ENCODE data around the gene ZBED2.

ZBED2 gene

GRCh38 chr3:111610189-111610588, 15.0 kb upstream of the ZBED2 start:
- Histone ChIP-seq H3K27ac (ENCODE audit: extremely low read depth, low read depth, low read length) (no peak overlapping the region), H3K36me3 (ENCODE audit: control insufficient read depth in 2 of 2, insufficient read depth in 1 of 2, low read length in 2 of 2) (no peaks in the 10 kb centered on the region), H3K9me3 (ENCODE audit: control insufficient read depth, insufficient read depth, low read depth, low read length) (no peaks in the 10 kb centered on the region), H3K4me1 (ENCODE audit: control insufficient read depth, insufficient read depth, low read length) (no peaks in the 10 kb centered on the region), H3K4me3 (ENCODE audit: low read depth, low read length) (no peak overlapping the region)
- no peak for TF ChIP-seq ZNF600 (tag by site-specific recombination; IDR thresholded peaks at IDR 0.05)
- no peak for TF ChIP-seq ZNF16 (tag by site-specific recombination; IDR thresholded peaks at IDR 0.05; ENCODE audit: low read depth)
- no peak for TF ChIP-seq ZNF473 (tag by site-specific recombination; IDR thresholded peaks at IDR 0.05)
- TF ChIP-seq ZNF37A (tag by site-specific recombination; IDR thresholded peaks at IDR 0.05) = no peak
- no peak for TF ChIP-seq ZNF324 (tag by site-specific recombination; IDR thresholded peaks at IDR 0.05)
- TF ChIP-seq ZNF571 (tag by site-specific recombination; IDR thresholded peaks at IDR 0.05) = no peak
- no peak for TF ChIP-seq ZBTB11 (tag by site-specific recombination; conservative IDR thresholded peaks at IDR 0.05; ENCODE audit: low read depth)
- no peak for TF ChIP-seq REPIN1 (tag by site-specific recombination; IDR thresholded peaks at IDR 0.05; ENCODE audit: low read depth)
- TF ChIP-seq ZIC2 (tag by site-specific recombination; IDR thresholded peaks at IDR 0.05) = no peak
- POLR2A ChIA-PET = no interaction called here
- CTCF ChIA-PET = no interaction called here

GRCh38 chr3:111609700-111610099, 14.6 kb upstream of the ZBED2 start:
- TF ChIP-seq ZSCAN30 (tag by site-specific recombination; IDR thresholded peaks at IDR 0.05) (no peak), ZNF677 (tag by site-specific recombination; IDR thresholded peaks at IDR 0.05) (no peak), ZFP37 (tag by site-specific recombination; IDR thresholded peaks at IDR 0.05) (no peak), ATF2 (tag by site-specific recombination; IDR thresholded peaks at IDR 0.05; ENCODE audit: low read depth) (no peak), ZNF398 (tag by site-specific recombination; IDR thresholded peaks at IDR 0.05) (no peak), ZNF26 (tag by site-specific recombination; IDR thresholded peaks at IDR 0.05) (no peak), ZSCAN5A (tag by site-specific recombination; IDR thresholded peaks at IDR 0.05) (no peak), ZNF580 (tag by site-specific recombination; IDR thresholded peaks at IDR 0.05) (no peak), ZNF202 (tag by site-specific recombination; IDR thresholded peaks at IDR 0.05; ENCODE audit: borderline replicate concordance) (no peak), GLIS1 (tag by site-specific recombination; IDR thresholded peaks at IDR 0.05) (no peak)
- no peaks in the 10 kb centered on the region for H3K4me1 ChIP-seq (ENCODE audit: control insufficient read depth, insufficient read depth, low read length)
- no peaks in the 10 kb centered on the region for H3K36me3 ChIP-seq (ENCODE audit: control insufficient read depth in 2 of 2, insufficient read depth in 1 of 2, low read length in 2 of 2)
- no peaks in the 10 kb centered on the region for H3K9me3 ChIP-seq (ENCODE audit: control insufficient read depth, insufficient read depth, low read depth, low read length)
- POLR2A ChIA-PET = no interaction called here
- H3K27ac ChIP-seq (ENCODE audit: extremely low read depth, low read depth, low read length) = no peak overlapping the region
- H3K4me3 ChIP-seq (ENCODE audit: low read depth, low read length) = no peak overlapping the region
- CTCF ChIA-PET = no interaction called here
